Smooth muscle cell (in vitro differentiated cells): ENCODE measurements around the gene HMGXB3. TPM values are rescaled to one million over a fixed set of nuclear protein-coding genes. Genes with fewer than 3 reads are reported as not detected.

ENCODE experiments used
- DNase-seq: peaks from one replicate; lab custom pipeline; 2025; ENCODE audit not compliant: unreplicated experiment; lab: John Stamatoyannopoulos, UW
- H2AFZ ChIP-seq: fragments of 200-600 bp; sonication (generic); 2 replicates; pipeline ENCODE4 v1.6.0; 2016; ENCODE audit warnings: antibody characterized with exemption, low read depth, mild to moderate bottlenecking
- H3F3A ChIP-seq: fragments of 200-600 bp; sonication (generic); 2 replicates; pipeline ENCODE4 v1.6.0; 2017; ENCODE audit warnings: antibody characterized with exemption, low read depth
- H3K27ac ChIP-seq: fragments of 200-600 bp; sonication (generic); 2 replicates; pipeline ENCODE4 v1.5.1; 2016; ENCODE audit warnings: low read depth, mild to moderate bottlenecking
- H3K27me3 ChIP-seq: fragments of 200-600 bp; sonication (generic); 2 replicates; pipeline ENCODE4 v1.6.1; 2016; ENCODE audit warnings: low read depth, mild to moderate bottlenecking
- H3K36me3 ChIP-seq: fragments of 200-600 bp; sonication (generic); 2 replicates; pipeline ENCODE4 v1.5.1; 2016; ENCODE audit warnings: low read depth
- H3K4me1 ChIP-seq: fragments of 200-600 bp; sonication (generic); 2 replicates; pipeline ENCODE4 v1.5.1; 2016; ENCODE audit warnings: low read depth
- H3K4me2 ChIP-seq: fragments of 200-600 bp; sonication (generic); 2 replicates; pipeline ENCODE4 v1.6.0; 2016; ENCODE audit warnings: mild to moderate bottlenecking
- H3K4me3 ChIP-seq: fragments of 200-600 bp; sonication (generic); 2 replicates; pipeline ENCODE4 v1.5.1; 2016; ENCODE audit warnings: mild to moderate bottlenecking
- H3K79me2 ChIP-seq: fragments of 200-600 bp; sonication (generic); 2 replicates; pipeline ENCODE4 v1.6.0; 2016; ENCODE audit warnings: low read depth, mild to moderate bottlenecking
- H3K9ac ChIP-seq: fragments of 200-600 bp; sonication (generic); 2 replicates; pipeline ENCODE4 v1.6.0; 2016; ENCODE audit warnings: low read depth
- H3K9me3 ChIP-seq: fragments of 200-600 bp; sonication (generic); replicated peaks from 2 replicates; pipeline ENCODE4 v1.5.1; 2016; ENCODE audit warnings: low read depth
- H4K20me1 ChIP-seq: fragments of 200-600 bp; sonication (generic); 2 replicates; pipeline ENCODE4 v1.6.0; 2016; ENCODE audit warnings: low read depth
- CTCF ChIP-seq: fragments of 200-600 bp; sonication (generic); IDR thresholded peaks from 2 replicates; pipeline ENCODE4 v1.5.1; 2017; ENCODE audit warnings: borderline replicate concordance, mild to moderate bottlenecking, antibody characterized with exemption; ENCODE audit not compliant: insufficient read depth, poor library complexity, severe bottlenecking
- WGBS: methylation state at CpG from one replicate; pipeline ENCODE4 v1.1.7; 2016; ENCODE audit warnings: low lambda C conversion rate; 5-methylcytosine and 5-hydroxymethylcytosine counted together
- polyA plus RNA-seq: library from polyadenylated mRNA; unstranded; fragments of >200 nt; fragmentation: Nextera tagmentation; extraction: Ambion mirVana; gene quantifications from 2 replicates; pipeline ENCODE4 v1.2.1, GENCODE V29; 2016
- total RNA-seq: library from RNA; depleted of rRNA; stranded (reverse); fragments of >200 nt; gene quantifications from 2 replicates; pipeline ENCODE4 v1.2.3, GENCODE V29; 2014

HMGXB3 gene
- total and polyA plus RNA-seq, 2 experiments from 2014 or later, result 31.4 to 41.8 TPM

GRCh38 chr5:150060471-150060870 lies 59.9 kb downstream of the HMGXB3 start:
- no peaks in the 10 kb centered on the region for H3K36me3 ChIP-seq
- no peak for DNase-seq
- no peak overlapping the region for H3K4me2 ChIP-seq
- H3K4me1 ChIP-seq, result peaks cover 18% of the 10 kb centered on the region
- no peaks in the 10 kb centered on the region for H3K9me3 ChIP-seq
- no peak overlapping the region for H3K4me3 ChIP-seq
- H3K9ac ChIP-seq, result no peak overlapping the region
- H3K79me2 ChIP-seq, result no peaks in the 10 kb centered on the region
- no peak for TF ChIP-seq CTCF
- WGBS, result 84% methylated on average over 7 of the region's 7 CpGs
- no peaks in the 10 kb centered on the region for H4K20me1 ChIP-seq
- H2AFZ ChIP-seq, result no peak overlapping the region
- no peak overlapping the region for H3K27ac ChIP-seq
- H3K27me3 ChIP-seq, result no peaks in the 10 kb centered on the region
- H3F3A ChIP-seq, result no peaks in the 10 kb centered on the region

GRCh38 chr5:150061538-150061995 lies 61.0 kb downstream of the HMGXB3 start:
- peaks cover 29% of the 10 kb centered on the region for H3K4me1 ChIP-seq
- peaks cover 7% of the 10 kb centered on the region for H3F3A ChIP-seq
- no peaks in the 10 kb centered on the region for H3K79me2 ChIP-seq
- no peak overlapping the region for H3K4me2 ChIP-seq
- no peak overlapping the region for H3K4me3 ChIP-seq
- no peak overlapping the region for H3K9ac ChIP-seq
- DNase-seq, result no peak
- H4K20me1 ChIP-seq, result no peaks in the 10 kb centered on the region
- no peak overlapping the region for H3K27ac ChIP-seq
- no peaks in the 10 kb centered on the region for H3K27me3 ChIP-seq
- H3K9me3 ChIP-seq, result no peaks in the 10 kb centered on the region
- H3K36me3 ChIP-seq, result no peaks in the 10 kb centered on the region
- no peak for TF ChIP-seq CTCF
- no peak overlapping the region for H2AFZ ChIP-seq
- 96% methylated on average over 12 of the region's 12 CpGs for WGBS

- Histone ChIP-seq H4K20me1 (no peaks in the 10 kb centered on the region), H3K4me2 (no peak overlapping the region), H3K9ac (no peak overlapping the region), H3K9me3 (no peaks in the 10 kb centered on the region), H3K27ac (no peak overlapping the region), H2AFZ (no peak overlapping the region), H3K4me3 (no peak overlapping the region), H3K4me1 (peaks cover 29% of the 10 kb centered on the region), H3F3A (peaks cover 7% of the 10 kb centered on the region), H3K79me2 (no peaks in the 10 kb centered on the region), H3K27me3 (no peaks in the 10 kb centered on the region), H3K36me3 (no peaks in the 10 kb centered on the region)
- no peak for TF ChIP-seq CTCF
- 72% methylated on average over 2 of the region's 2 CpGs for WGBS
- DNase-seq, result no peak
Observed at GRCh38 chr5:150062216-150062922, 61.8 kb downstream of the HMGXB3 start.

DNA sequence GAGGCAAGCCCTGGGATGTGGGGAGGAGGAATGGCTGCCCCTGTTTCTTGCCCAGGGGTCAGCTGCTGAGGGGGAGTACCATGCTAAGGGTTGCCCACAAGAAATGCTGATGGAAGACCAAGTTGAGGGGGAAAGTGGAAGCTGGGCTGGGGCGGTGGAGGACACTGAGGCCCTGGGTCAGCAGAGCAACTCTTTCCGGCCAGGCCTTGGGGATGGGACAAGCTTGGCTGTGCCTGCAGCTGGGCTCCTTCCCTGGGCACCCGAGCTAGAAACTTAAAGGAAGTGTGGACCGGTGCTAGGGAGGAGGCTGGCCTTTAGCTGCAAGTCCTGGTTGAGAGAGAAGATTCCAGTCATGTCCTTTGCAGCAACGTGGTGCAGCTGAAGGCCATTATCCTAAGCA lies 63.1 kb downstream of the HMGXB3 start:
- 91% methylated on average over 5 of the region's 5 CpGs for WGBS
- Histone ChIP-seq H3K27ac (no peak overlapping the region), H3K4me2 (no peak overlapping the region), H3F3A (peaks cover 7% of the 10 kb centered on the region), H3K9ac (no peak overlapping the region), H3K9me3 (no peaks in the 10 kb centered on the region), H3K36me3 (no peaks in the 10 kb centered on the region), H3K27me3 (no peaks in the 10 kb centered on the region), H3K4me3 (no peak overlapping the region), H3K79me2 (no peaks in the 10 kb centered on the region), H4K20me1 (no peaks in the 10 kb centered on the region), H2AFZ (no peak overlapping the region), H3K4me1 (peaks cover 23% of the 10 kb centered on the region)
- TF ChIP-seq CTCF, result no peak
- no peak for DNase-seq
